ENCODE measurements around the gene DCC.

DCC gene

GRCh38 chr18:52602820-52603219 is 262.8 kb downstream of the DCC start:
- no peak for DNase-seq (ENCODE audit: low read depth in 2 of 2)

- no peak for DNase-seq (ENCODE audit: low read depth in 2 of 2)
These were observed 265.3 kb downstream of the DCC start for GRCh38 chr18:52605345-52605744.

- DNase-seq (ENCODE audit: low read depth in 2 of 2): no peak
These were observed 268.0 kb downstream of the DCC start for GRCh38 chr18:52607985-52608384.

- DNase-seq (ENCODE audit: low read depth in 2 of 2): no peak
These were observed 270.6 kb downstream of the DCC start for GRCh38 chr18:52610451-52611115.

- no peak for DNase-seq (ENCODE audit: low read depth in 2 of 2)
These were observed 272.4 kb downstream of the DCC start for GRCh38 chr18:52612406-52612805.

- no peak for DNase-seq (ENCODE audit: low read depth in 2 of 2)
These were observed 275.3 kb downstream of the DCC start for GRCh38 chr18:52615321-52615720.

- no peak for DNase-seq (ENCODE audit: low read depth in 2 of 2)
These were observed 275.9 kb downstream of the DCC start for GRCh38 chr18:52615943-52616342.

- DNase-seq (ENCODE audit: low read depth in 2 of 2): no peak
These were observed 277.9 kb downstream of the DCC start for GRCh38 chr18:52617931-52618330.

GRCh38 chr18:52620926-52621439 is 281.0 kb downstream of the DCC start:
- no peak for DNase-seq (ENCODE audit: low read depth in 2 of 2)

GRCh38 chr18:52624702-52625101 is 284.7 kb downstream of the DCC start:
- DNase-seq (ENCODE audit: low read depth in 2 of 2): no peak

- no peak for DNase-seq (ENCODE audit: low read depth in 2 of 2)
These were observed 296.5 kb downstream of the DCC start for GRCh38 chr18:52636536-52636935.

- no peak for DNase-seq (ENCODE audit: low read depth in 2 of 2)
These were observed 308.2 kb downstream of the DCC start for GRCh38 chr18:52648201-52648600.

- no peak for DNase-seq (ENCODE audit: low read depth in 2 of 2)
These were observed 312.4 kb downstream of the DCC start for GRCh38 chr18:52652391-52652790.

GRCh38 chr18:52657043-52657805 is 317.2 kb downstream of the DCC start:
- DNase-seq (ENCODE audit: low read depth in 2 of 2): no peak

GRCh38 chr18:52667463-52668065 is 327.6 kb downstream of the DCC start:
- DNase-seq (ENCODE audit: low read depth in 2 of 2): no peak

- DNase-seq (ENCODE audit: low read depth in 2 of 2): no peak
These were observed 330.9 kb downstream of the DCC start for GRCh38 chr18:52670896-52671295.

- no peak for DNase-seq (ENCODE audit: low read depth in 2 of 2)
These were observed 338.0 kb downstream of the DCC start for GRCh38 chr18:52678034-52678433.

GRCh38 chr18:52678551-52678950 is 338.6 kb downstream of the DCC start:
- no peak for DNase-seq (ENCODE audit: low read depth in 2 of 2)

GRCh38 chr18:52679354-52679753 is 339.4 kb downstream of the DCC start:
- no peak for DNase-seq (ENCODE audit: low read depth in 2 of 2)

GRCh38 chr18:52682260-52682659 is 342.3 kb downstream of the DCC start:
- DNase-seq (ENCODE audit: low read depth in 2 of 2): no peak

GRCh38 chr18:52685316-52685715 is 345.3 kb downstream of the DCC start:
- DNase-seq (ENCODE audit: low read depth in 2 of 2): no peak

- no peak for DNase-seq (ENCODE audit: low read depth in 2 of 2)
These were observed 351.8 kb downstream of the DCC start for GRCh38 chr18:52691841-52692240.

- no peak for DNase-seq (ENCODE audit: low read depth in 2 of 2)
These were observed 354.8 kb downstream of the DCC start for GRCh38 chr18:52694804-52695203.
